ENCODE data around the gene ARFRP1. TPM values are rescaled to one million over a fixed set of nuclear protein-coding genes. Genes with fewer than 3 reads are reported as not detected.

The ARFRP1 gene
- total and polyA plus RNA-seq, 2 of the 13 experiments (the other 11 are each of a cell fraction or from before 2014, with no cell fraction given), result 32.0 to 51.1 TPM

DNA sequence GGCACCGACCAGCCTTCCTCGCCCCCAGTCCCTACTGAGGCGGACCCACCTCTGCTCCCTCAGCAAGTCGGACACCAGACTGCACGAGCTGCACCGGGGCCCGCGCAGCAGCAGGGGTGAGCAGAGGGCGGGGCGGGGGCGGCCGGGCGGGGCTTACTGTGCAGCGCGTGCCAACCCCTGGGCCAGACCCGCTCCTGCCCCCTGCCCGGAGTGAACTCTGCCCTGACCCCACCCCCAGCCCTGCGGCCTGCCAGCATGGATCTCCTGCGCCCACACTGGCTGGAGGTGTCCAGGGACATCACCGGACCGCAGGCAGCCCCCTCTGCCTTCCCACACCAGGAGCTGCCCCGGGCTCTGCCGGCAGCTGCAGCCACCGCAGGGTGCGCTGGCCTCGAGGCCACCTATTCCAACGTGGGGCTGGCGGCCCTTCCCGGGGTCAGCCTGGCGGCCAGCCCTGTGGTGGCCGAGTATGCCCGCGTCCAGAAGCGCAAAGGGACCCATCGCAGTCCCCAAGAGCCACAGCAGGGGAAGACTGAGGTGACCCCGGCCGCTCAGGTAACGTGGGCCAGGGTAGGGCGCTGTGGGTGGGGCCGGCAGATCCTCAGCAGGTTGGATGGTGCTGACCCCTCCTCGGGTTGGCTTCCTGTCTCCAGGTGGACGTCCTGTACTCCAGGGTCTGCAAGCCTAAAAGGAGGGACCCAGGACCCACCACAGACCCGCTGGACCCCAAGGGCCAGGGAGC, 30.3 kb upstream of the ARFRP1 start (continued):
- TF ChIP-seq, protein P1, sequence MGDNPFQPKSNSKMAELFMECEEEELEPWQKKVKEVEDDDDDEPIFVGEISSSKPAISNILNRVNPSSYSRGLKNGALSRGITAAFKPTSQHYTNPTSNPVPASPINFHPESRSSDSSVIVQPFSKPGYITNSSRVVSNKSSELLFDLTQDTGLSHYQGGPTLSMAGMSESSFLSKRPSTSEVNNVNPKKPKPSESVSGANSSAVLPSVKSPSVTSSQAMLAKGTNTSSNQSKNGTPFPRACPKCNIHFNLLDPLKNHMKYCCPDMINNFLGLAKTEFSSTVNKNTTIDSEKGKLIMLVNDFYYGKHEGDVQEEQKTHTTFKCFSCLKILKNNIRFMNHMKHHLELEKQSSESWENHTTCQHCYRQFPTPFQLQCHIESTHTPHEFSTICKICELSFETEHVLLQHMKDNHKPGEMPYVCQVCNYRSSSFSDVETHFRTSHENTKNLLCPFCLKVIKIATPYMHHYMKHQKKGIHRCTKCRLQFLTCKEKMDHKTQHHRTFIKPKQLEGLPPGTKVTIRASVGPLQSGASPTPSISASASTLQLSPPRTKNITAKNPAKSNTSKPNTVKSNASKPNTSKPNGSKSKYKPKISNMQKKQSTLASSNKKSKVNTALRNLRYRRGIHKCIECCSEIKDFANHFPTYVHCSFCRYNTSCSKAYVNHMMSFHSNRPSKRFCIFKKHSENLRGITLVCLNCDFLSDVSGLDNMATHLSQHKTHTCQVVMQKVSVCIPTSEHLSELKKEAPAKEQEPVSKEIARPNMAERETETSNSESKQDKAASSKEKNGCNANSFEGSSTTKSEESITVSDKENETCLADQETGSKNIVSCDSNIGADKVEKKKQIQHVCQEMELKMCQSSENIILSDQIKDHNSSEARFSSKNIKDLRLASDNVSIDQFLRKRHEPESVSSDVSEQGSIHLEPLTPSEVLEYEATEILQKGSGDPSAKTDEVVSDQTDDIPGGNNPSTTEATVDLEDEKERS (CRISPR knock-in tag; IDR thresholded peaks at IDR 0.05), result peak; percentile 66
- 0 out of 2 replicates have a peak, but pooled peaks have one; percentile 62 for TF ChIP-seq ZNF670 (CRISPR knock-in tag; IDR thresholded peaks at IDR 0.05; ENCODE audit: borderline replicate concordance)
- TF ChIP-seq GATAD1 (CRISPR knock-in tag; IDR thresholded peaks at IDR 0.05), result peak; percentile 61
- TF ChIP-seq ZFP36 (IDR thresholded peaks at IDR 0.05; ENCODE audit: borderline replicate concordance, low read depth, low read length, partially characterized antibody), result no peak
- peak; percentile 67; the same call in 1 of the 2 replicates for TF ChIP-seq ZFP1 (CRISPR knock-in tag; IDR thresholded peaks at IDR 0.05)
- TF ChIP-seq SPEN (CRISPR knock-in tag; IDR thresholded peaks at IDR 0.05; ENCODE audit: low read depth), result peak; percentile 76
- TF ChIP-seq, protein P2, sequence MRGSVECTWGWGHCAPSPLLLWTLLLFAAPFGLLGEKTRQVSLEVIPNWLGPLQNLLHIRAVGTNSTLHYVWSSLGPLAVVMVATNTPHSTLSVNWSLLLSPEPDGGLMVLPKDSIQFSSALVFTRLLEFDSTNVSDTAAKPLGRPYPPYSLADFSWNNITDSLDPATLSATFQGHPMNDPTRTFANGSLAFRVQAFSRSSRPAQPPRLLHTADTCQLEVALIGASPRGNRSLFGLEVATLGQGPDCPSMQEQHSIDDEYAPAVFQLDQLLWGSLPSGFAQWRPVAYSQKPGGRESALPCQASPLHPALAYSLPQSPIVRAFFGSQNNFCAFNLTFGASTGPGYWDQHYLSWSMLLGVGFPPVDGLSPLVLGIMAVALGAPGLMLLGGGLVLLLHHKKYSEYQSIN (CRISPR knock-in tag; IDR thresholded peaks at IDR 0.05; ENCODE audit: borderline replicate concordance), result no peak
- peak; percentile 86 for TF ChIP-seq JUN (CRISPR knock-in tag; IDR thresholded peaks at IDR 0.05)
- peak; percentile 97; the same call in 1 of the 2 replicates for TF ChIP-seq ZNF567 (CRISPR knock-in tag; IDR thresholded peaks at IDR 0.05; ENCODE audit: borderline replicate concordance)
- TF ChIP-seq MAFF (IDR thresholded peaks at IDR 0.05; ENCODE audit: low read depth, low read length), result no peak
- TF ChIP-seq FIP1L1 (IDR thresholded peaks at IDR 0.05; ENCODE audit: borderline replicate concordance, insufficient read depth, low read depth, low read length), result 0 out of 2 replicates have a peak, but pooled peaks have one; percentile 58
- TF ChIP-seq, protein P3, sequence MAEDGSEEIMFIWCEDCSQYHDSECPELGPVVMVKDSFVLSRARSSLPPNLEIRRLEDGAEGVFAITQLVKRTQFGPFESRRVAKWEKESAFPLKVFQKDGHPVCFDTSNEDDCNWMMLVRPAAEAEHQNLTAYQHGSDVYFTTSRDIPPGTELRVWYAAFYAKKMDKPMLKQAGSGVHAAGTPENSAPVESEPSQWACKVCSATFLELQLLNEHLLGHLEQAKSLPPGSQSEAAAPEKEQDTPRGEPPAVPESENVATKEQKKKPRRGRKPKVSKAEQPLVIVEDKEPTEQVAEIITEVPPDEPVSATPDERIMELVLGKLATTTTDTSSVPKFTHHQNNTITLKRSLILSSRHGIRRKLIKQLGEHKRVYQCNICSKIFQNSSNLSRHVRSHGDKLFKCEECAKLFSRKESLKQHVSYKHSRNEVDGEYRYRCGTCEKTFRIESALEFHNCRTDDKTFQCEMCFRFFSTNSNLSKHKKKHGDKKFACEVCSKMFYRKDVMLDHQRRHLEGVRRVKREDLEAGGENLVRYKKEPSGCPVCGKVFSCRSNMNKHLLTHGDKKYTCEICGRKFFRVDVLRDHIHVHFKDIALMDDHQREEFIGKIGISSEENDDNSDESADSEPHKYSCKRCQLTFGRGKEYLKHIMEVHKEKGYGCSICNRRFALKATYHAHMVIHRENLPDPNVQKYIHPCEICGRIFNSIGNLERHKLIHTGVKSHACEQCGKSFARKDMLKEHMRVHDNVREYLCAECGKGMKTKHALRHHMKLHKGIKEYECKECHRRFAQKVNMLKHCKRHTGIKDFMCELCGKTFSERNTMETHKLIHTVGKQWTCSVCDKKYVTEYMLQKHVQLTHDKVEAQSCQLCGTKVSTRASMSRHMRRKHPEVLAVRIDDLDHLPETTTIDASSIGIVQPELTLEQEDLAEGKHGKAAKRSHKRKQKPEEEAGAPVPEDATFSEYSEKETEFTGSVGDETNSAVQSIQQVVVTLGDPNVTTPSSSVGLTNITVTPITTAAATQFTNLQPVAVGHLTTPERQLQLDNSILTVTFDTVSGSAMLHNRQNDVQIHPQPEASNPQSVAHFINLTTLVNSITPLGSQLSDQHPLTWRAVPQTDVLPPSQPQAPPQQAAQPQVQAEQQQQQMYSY (CRISPR knock-in tag; IDR thresholded peaks at IDR 0.05), result peak; percentile 51; the same call in 1 of the 2 replicates
- TF ChIP-seq YEATS4 (CRISPR knock-in tag; IDR thresholded peaks at IDR 0.05; ENCODE audit: borderline replicate concordance), result peak; percentile 91; the same call in 1 of the 2 replicates
- peak; percentile 91 for TF ChIP-seq ZNF781 (CRISPR knock-in tag; IDR thresholded peaks at IDR 0.05; ENCODE audit: borderline replicate concordance, not compliant biosample characterization)
- TF ChIP-seq ZNF260 (CRISPR knock-in tag; IDR thresholded peaks at IDR 0.05; ENCODE audit: borderline replicate concordance, low read depth), result 0 out of 2 replicates have a peak, but pooled peaks have one; percentile 62
- TF ChIP-seq ZNF782 (CRISPR knock-in tag; IDR thresholded peaks at IDR 0.05; ENCODE audit: borderline replicate concordance), result peak; percentile 97
- TF ChIP-seq, protein P4, sequence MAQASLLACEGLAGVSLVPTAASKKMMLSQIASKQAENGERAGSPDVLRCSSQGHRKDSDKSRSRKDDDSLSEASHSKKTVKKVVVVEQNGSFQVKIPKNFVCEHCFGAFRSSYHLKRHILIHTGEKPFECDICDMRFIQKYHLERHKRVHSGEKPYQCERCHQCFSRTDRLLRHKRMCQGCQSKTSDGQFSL (CRISPR knock-in tag; IDR thresholded peaks at IDR 0.05), result peak; percentile 88
- TF ChIP-seq TCF7L2 (IDR thresholded peaks at IDR 0.05; ENCODE audit: low read depth, low read length), result no peak
- peak; percentile 86; the same call in 1 of the 2 replicates for TF ChIP-seq GLI4 (CRISPR knock-in tag; IDR thresholded peaks at IDR 0.05; ENCODE audit: borderline replicate concordance)
- peak; percentile 54; the same call in 1 of the 2 replicates for TF ChIP-seq ZSCAN20 (CRISPR knock-in tag; IDR thresholded peaks at IDR 0.05; ENCODE audit: borderline replicate concordance)
